GM21447 (cell line): Measurements from ENCODE around the gene TBATA.

Experiments used
- ATAC-seq: cut with Tn5 transposase; IDR thresholded peaks from one replicate; pipeline ENCODE4 v1.9.1; 2021; ENCODE audit not compliant: unreplicated experiment

The TBATA gene

DNA sequence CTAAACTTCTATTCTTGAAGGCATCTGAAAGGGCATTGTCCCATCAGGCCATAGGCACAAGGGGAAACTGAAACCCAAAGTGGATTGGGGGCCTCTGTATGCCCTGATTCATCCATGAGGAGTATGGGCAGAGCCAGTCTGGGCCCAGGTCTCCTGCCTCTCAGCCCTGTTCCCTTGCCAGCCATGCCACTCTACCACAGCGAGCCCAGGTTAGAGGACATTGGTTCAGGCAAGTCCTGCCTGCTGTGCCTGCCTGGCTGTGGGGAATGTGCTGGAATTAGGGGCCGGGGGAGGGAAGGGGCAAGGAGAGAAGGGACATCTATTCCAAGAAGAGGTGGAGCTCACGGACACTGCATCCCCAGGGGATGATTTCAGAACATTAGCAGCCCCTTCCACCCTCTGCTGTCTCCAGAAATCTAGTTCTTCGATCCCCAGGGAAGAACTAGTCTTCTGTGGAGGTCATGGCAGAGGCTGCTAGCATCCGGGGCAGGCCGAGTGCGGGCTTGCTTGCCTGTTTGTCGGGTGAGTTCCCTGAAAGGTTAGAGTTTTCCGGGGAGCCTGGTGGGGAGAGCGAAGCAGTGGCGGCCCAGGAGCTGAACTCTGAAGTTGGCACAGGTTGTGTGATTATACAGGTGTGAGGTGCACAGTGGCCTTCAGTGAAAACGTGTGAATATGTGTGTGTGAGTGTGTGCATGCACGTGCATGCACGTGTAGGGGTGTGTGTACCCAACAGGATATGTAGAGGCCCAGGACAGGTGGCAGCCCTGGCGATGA is 37.8 kb downstream of the TBATA start:
- no peak for ATAC-seq

DNA sequence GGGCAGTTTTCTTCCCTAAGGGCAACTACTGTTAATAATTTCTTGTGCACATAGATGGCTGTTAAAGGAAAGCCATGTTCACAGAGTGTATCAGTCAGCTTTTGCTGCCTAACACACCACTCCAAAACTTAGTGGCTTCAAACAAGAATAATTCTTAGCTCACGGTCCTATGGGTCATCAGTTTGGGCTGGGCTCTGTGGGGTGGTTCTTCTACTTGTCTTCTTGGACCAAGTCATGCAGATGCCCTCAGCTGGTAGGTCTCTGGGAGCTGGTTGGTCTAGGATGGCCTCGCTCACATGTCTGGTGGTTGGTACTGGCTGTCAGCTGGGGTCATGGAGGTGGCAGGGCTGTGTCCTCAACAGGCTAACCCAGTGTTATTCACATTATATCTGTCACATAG is 39.6 kb downstream of the TBATA start:
- no peak for ATAC-seq

- no peak for ATAC-seq
These were observed 40.5 kb downstream of the TBATA start for GRCh38 chr10:70744617-70745143.

DNA sequence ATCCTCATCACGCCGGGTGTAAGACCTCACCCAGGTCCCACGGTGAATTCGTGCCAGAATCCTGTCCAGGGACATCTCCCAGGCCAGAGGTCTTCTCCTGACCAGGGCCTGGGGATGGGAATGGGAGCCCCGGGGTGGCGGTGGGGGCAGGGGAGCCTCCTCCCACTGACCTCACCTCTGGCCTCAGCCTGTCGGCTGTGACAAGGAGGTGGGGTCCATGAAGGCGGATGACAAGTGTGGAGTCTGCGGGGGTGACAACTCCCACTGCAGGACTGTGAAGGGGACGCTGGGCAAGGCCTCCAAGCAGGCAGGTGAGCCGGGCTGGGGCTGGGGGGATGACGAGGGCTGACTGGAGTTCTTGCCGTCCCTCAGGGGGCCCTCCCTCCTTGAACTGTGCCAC is 41.3 kb downstream of the TBATA start:
- no peak for ATAC-seq

DNA sequence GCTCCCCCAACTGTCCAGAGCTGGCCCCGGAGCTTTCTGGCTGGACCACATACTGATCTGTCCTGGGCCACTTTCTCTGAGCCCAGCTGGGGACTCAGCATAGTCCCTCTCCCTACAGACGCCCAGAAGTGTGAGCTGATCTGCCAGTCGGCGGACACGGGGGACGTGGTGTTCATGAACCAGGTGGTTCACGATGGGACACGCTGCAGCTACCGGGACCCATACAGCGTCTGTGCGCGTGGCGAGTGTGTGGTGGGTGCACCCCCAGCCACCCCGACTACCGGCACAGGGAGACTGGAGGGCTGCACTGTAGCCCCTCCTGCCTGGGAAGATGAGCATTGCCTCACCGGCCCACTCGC is 41.8 kb downstream of the TBATA start:
- ATAC-seq = no peak

DNA sequence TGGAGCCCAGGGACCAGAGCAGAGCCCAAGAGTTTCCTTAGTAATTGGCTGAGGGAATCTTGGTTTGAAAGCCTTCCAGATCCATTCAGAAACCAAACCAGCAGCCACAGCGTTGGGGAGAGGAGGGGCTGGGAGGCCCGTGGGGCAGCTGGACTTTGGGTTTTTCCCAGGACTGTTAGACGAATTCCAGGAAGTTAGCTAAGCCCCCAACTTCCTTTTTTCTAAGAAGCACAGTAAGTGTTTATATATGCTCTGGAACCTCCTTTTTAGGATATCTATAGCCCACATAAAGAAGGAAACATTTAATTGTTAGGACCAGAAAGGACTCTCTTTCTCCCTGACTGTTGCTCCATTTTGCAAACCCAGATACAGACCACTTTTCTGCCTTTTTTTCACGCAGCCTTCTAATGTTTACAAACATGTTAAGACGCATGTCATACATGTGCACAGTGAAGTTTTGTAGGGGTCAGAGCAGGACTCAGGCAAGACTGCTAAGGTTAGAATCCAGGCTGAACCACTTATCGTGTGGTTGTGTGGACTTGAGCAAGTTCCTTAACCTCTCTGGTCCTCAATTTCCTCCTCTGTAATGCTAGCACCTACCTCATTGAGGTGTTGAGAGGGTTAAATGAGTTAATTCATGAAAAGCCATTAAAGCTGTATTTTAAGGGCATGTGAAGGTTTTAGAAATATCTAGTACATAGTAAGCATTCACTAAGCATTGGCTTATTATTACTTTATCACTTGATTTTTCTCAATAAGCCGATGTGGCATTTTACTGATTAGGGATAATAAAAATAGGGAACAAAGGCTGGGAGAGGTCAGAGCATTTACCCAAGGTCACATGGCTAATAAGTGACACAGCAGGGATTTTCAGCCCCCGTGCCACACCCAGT is 42.4 kb downstream of the TBATA start:
- ATAC-seq = no peak

- no peak for ATAC-seq
These were observed 44.5 kb downstream of the TBATA start for GRCh38 chr10:70740406-70741288.

DNA sequence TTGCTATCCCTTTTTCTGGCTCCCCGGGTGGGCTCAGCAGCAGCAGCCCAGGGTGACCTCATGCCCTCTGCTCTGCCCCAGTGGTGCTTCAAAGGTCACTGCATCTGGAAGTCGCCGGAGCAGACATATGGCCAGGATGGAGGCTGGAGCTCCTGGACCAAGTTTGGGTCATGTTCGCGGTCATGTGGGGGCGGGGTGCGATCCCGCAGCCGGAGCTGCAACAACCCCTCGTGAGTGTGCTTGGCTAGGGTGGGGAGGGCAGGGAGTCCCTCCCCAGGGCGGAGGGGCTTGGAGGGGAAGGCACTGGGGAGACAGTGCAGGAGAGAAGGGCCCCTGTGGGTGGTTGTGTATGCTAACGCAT is 46.4 kb downstream of the TBATA start:
- ATAC-seq = no peak

GRCh38 chr10:70738006-70738760 is 47.0 kb downstream of the TBATA start:
- ATAC-seq = no peak

GRCh38 chr10:70737250-70737649 is 47.9 kb downstream of the TBATA start:
- no peak for ATAC-seq

- no peak for ATAC-seq
These were observed 48.7 kb downstream of the TBATA start for GRCh38 chr10:70736525-70736924.

- no peak for ATAC-seq
These were observed 50.0 kb downstream of the TBATA start for GRCh38 chr10:70735161-70735560.

DNA sequence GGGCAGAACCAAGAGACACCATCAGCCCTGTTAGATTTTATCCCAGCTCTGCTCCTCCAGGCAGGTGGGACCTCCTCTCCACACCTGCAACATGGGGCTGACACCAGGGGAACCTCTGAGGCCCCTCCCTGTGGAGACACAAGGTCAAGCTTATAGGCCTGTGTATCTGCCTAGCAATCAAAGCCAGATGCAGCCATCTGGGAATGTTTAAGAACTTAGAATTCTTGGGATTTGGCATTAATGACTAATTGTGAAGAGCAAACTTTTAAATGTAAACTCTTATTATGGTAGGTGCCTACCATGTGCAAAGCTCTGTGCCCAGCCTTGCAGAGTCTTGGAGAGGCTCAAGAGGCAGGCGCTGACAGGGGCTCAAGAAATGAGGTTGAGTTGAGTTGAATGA is 52.1 kb downstream of the TBATA start:
- no peak for ATAC-seq

- no peak for ATAC-seq
These were observed 52.6 kb downstream of the TBATA start for GRCh38 chr10:70732569-70732968.

DNA sequence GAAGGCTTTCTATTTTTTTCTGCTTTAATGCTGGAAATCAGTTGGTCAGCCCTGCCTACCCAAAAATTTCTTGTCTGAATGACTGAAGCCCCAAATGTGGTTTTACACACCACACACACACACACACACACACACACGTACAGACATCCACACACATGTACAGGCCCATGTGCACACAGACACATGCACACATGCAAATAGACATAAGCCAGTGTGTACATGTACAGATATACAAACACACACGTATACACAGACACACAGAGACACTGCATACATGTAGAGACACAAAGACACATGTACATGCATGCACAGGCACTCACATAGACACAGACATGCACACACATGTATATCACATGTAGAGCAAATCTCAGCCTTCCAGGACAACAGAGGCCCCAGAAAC is 54.2 kb downstream of the TBATA start:
- ATAC-seq = no peak

- no peak for ATAC-seq
These were observed 55.3 kb downstream of the TBATA start for GRCh38 chr10:70729763-70730357.

GRCh38 chr10:70728328-70728727 is 56.8 kb downstream of the TBATA start:
- ATAC-seq = no peak

- no peak for ATAC-seq
These were observed 58.2 kb downstream of the TBATA start for GRCh38 chr10:70726909-70727495.

DNA sequence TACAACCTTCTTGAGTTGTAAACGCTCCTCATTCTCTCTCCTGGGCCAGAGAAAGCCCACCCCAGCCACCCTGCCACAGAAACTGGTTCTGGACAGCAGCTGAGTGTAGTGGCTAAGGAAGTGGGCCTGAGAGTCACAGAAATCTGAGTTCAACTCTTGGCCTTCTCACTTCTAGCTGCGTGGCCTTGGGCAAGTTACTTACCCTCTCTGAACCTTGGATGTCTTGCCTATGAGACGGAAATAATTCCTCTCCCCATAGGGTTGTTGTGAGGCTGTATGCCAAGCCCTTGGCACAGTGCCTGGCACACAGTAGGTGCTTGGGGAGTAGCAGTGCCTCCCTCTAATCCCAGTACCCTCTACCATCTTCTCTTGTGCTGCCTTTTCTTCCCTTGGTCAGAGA is 61.4 kb downstream of the TBATA start:
- no peak for ATAC-seq
